ENCODE data around the gene NRBP1. TPM values are rescaled to one million over a fixed set of nuclear protein-coding genes. Genes with fewer than 3 reads are reported as not detected.
A peak's percentile ranks its signal among the peaks of the same experiment; 100 is the strongest.

The NRBP1 gene
- total RNA-seq, 4 donors from 2014 or later = 91.8 to 125 (median 120) TPM

DNA sequence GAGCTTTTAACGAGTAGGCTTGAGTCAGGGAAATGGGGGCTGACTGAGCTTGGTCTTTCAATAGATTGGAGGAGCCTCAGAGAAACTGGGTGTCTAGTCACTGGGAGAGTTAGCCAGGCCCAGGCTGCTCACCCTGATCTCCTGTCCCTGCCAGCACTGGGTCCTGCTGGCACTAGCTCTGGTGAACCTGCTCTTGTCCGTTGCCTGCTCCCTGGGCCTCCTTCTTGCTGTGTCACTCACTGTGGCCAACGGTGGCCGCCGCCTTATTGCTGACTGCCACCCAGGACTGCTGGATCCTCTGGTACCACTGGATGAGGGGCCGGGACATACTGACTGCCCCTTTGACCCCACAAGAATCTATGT, 14.5 kb downstream of the NRBP1 start:
- Histone ChIP-seq H3K27ac (peak overlapping the region; percentile 44 to 85 (median 64)), H3K9me3 (no peaks in the 10 kb centered on the region), H3K4me3 (no peak overlapping the region), H3K27me3 (no peaks in the 10 kb centered on the region), H3K4me1 (peaks cover 4 to 5% of the 10 kb centered on the region in 2 donors), H3K36me3 (peaks cover 0 to 50% of the 10 kb centered on the region in 2 donors)
- peak; percentile 64 to 84 for ATAC-seq
- peak; percentile 9 to 75 for DNase-seq
- intact Hi-C loops (cut with DNase I; ENCODE audit: low total_unique reads) = no loop called here
- TF ChIP-seq, protein P1, sequence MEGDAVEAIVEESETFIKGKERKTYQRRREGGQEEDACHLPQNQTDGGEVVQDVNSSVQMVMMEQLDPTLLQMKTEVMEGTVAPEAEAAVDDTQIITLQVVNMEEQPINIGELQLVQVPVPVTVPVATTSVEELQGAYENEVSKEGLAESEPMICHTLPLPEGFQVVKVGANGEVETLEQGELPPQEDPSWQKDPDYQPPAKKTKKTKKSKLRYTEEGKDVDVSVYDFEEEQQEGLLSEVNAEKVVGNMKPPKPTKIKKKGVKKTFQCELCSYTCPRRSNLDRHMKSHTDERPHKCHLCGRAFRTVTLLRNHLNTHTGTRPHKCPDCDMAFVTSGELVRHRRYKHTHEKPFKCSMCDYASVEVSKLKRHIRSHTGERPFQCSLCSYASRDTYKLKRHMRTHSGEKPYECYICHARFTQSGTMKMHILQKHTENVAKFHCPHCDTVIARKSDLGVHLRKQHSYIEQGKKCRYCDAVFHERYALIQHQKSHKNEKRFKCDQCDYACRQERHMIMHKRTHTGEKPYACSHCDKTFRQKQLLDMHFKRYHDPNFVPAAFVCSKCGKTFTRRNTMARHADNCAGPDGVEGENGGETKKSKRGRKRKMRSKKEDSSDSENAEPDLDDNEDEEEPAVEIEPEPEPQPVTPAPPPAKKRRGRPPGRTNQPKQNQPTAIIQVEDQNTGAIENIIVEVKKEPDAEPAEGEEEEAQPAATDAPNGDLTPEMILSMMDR (IDR thresholded peaks at IDR 0.05 in 4 of 5, conservative IDR thresholded peaks at IDR 0.05 in 1 of 5) = no peak
- in situ Hi-C loops (cut with MboI; ENCODE audit: low sequenced_read_pairs in 4 of 4) = no loop called here

DNA sequence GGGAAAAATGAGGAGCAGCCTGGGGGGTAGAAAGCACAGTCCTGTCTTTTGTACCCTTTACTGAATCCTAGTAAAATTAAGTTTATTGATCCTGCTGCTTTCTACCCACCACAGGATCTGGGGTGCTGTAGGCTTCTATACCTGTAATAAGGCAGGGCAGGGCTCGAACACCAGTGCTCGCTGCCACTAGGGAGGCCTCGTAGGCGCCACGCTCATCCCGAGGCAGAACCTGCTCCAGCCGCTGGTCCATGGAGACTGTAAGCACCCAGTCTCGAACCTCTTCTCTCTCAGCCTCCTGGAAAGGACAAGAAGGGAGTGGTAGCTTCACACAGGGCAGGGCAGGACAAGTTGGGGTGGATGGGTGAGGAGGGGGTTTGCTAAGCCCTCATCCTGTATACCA, 16.7 kb downstream of the NRBP1 start:
- DNase-seq (no peak), ATAC-seq (no peak)
- in situ Hi-C loops (cut with MboI; ENCODE audit: low sequenced_read_pairs in 4 of 4) = no loop called here
- H3K4me3 ChIP-seq = no peak overlapping the region
- H3K36me3 ChIP-seq = peaks cover 0 to 50% of the 10 kb centered on the region in 2 donors
- H3K27ac ChIP-seq = no peak overlapping the region
- TF ChIP-seq, protein P1 (IDR thresholded peaks at IDR 0.05 in 4 of 5, conservative IDR thresholded peaks at IDR 0.05 in 1 of 5) = no peak
- TF ChIP-seq POLR2A (IDR thresholded peaks at IDR 0.05) = no peak
- no peaks in the 10 kb centered on the region for H3K9me3 ChIP-seq
- H3K4me1 ChIP-seq = peaks cover 4 to 5% of the 10 kb centered on the region in 2 donors
- intact Hi-C loops (cut with DNase I; ENCODE audit: low total_unique reads) = no loop called here
- no peaks in the 10 kb centered on the region for H3K27me3 ChIP-seq

DNA sequence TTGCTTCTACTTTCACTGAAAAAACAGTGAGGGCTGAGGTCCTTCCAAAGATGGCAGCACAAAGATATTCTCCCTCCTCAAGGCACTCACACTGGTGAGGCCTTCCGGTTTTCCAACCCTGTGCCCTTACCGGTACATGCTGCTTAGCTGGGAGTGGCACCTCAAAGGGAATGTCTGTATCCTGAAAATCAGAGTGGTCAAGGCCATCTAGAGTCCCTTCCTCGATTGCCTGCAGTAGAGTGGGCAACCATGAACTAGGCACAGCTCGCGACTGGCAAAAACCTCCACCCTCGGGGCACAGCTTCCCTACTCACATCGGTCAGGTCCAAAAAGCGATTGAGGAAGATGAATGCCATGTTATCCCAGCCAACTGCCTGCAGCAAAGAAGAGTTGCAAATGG, 17.2 kb downstream of the NRBP1 start:
- no peak overlapping the region for H3K4me3 ChIP-seq
- in situ Hi-C loops (cut with MboI; ENCODE audit: low sequenced_read_pairs in 4 of 4) = no loop called here
- intact Hi-C loops (cut with DNase I; ENCODE audit: low total_unique reads) = no loop called here
- no peak for ATAC-seq
- H3K4me1 ChIP-seq = peaks cover 4 to 5% of the 10 kb centered on the region in 2 donors
- no peak overlapping the region for H3K27ac ChIP-seq
- peaks cover 0 to 47% of the 10 kb centered on the region in 2 donors for H3K36me3 ChIP-seq
- no peaks in the 10 kb centered on the region for H3K9me3 ChIP-seq
- H3K27me3 ChIP-seq = no peaks in the 10 kb centered on the region
- TF ChIP-seq POLR2A (IDR thresholded peaks at IDR 0.05) = no peak
- TF ChIP-seq, protein P1 (IDR thresholded peaks at IDR 0.05 in 4 of 5, conservative IDR thresholded peaks at IDR 0.05 in 1 of 5) = no peak
- no peak for DNase-seq

DNA sequence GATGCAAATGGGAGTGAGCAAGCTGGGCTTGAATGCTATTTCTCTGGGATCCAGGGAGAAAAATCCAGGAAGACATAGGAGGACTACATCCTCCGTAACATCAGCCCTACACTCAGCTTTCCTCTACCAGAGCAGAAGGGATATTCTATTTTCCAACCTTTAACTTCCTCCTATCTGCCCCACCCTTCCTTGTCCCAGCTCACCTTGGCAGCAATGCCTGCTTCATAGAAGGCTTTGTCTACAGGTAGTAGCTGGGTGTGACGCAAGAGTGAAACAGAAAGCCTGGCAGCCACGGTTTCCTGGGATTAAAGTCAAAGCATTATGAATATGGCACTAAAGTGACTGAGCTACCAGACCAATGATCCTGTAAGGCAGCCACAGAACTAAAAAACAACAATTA, 17.6 kb downstream of the NRBP1 start:
- intact Hi-C loops (cut with DNase I; ENCODE audit: low total_unique reads) = no loop called here
- peaks cover 0 to 43% of the 10 kb centered on the region in 2 donors for H3K36me3 ChIP-seq
- in situ Hi-C loops (cut with MboI; ENCODE audit: low sequenced_read_pairs in 4 of 4) = no loop called here

More for the DNA sequence above, 17.6 kb downstream of the NRBP1 start:
- TF ChIP-seq POLR2A (IDR thresholded peaks at IDR 0.05) = no peak
- TF ChIP-seq, protein P1 (IDR thresholded peaks at IDR 0.05 in 4 of 5, conservative IDR thresholded peaks at IDR 0.05 in 1 of 5) = no peak
- Histone ChIP-seq H3K4me3 (no peak overlapping the region), H3K9me3 (no peaks in the 10 kb centered on the region), H3K27me3 (no peaks in the 10 kb centered on the region), H3K27ac (no peak overlapping the region), H3K4me1 (peaks cover 4 to 5% of the 10 kb centered on the region in 2 donors)
- DNase-seq (peak in 1 of 2 donors; percentile 40), ATAC-seq (no peak)
